Activated naive CD4-positive, alpha-beta T cell treated with anti-CD3 and anti-CD28 coated beads, Interleukin-2, amount 50 U/mL, for 24 hours (primary cell): ENCODE results near the gene PTPRK.

Experiments
- H3K27ac Mint-ChIP-seq: one replicate; pipeline ENCODE4 v1.8.0; 2021; ENCODE audit warnings: mild to moderate bottlenecking, mixed read lengths
- H3K27me3 Mint-ChIP-seq: one replicate; pipeline ENCODE4 v1.8.0; 2021; ENCODE audit warnings: mixed read lengths
- H3K36me3 Mint-ChIP-seq: one replicate; pipeline ENCODE4 v1.8.0; 2021; ENCODE audit warnings: mixed read lengths
- H3K4me1 Mint-ChIP-seq: one replicate; pipeline ENCODE4 v1.8.0; 2021; ENCODE audit warnings: mixed read lengths
- H3K4me3 Mint-ChIP-seq: one replicate; pipeline ENCODE4 v1.8.0; 2021; ENCODE audit warnings: mild to moderate bottlenecking, mixed read lengths
- H3K9me3 Mint-ChIP-seq: one replicate; pipeline ENCODE4 v1.8.0; 2021; ENCODE audit warnings: mixed read lengths

PTPRK gene

GRCh38 chr6:127924440-127924839, 596.0 kb downstream of the PTPRK start:
- Mint-ChIP-seq H3K27me3 (no peaks in the 10 kb centered on the region), H3K4me1 (peaks cover 63% of the 10 kb centered on the region), H3K36me3 (peaks cover 16% of the 10 kb centered on the region), H3K9me3 (peaks cover 19% of the 10 kb centered on the region), H3K4me3 (peak overlapping the region; percentile 20), H3K27ac (peak overlapping the region; percentile 26)

- Mint-ChIP-seq H3K36me3 (peaks cover 13% of the 10 kb centered on the region), H3K4me1 (peaks cover 67% of the 10 kb centered on the region), H3K27ac (peak overlapping the region; percentile 26), H3K27me3 (no peaks in the 10 kb centered on the region), H3K9me3 (peaks cover 19% of the 10 kb centered on the region), H3K4me3 (peak overlapping the region; percentile 20)
Observed at GRCh38 chr6:127924031-127924430, 596.4 kb downstream of the PTPRK start.

- Mint-ChIP-seq H3K9me3 (peaks cover 13% of the 10 kb centered on the region), H3K36me3 (peaks cover 8% of the 10 kb centered on the region), H3K4me1 (peaks cover 76% of the 10 kb centered on the region), H3K27ac (peak overlapping the region; percentile 88), H3K27me3 (no peaks in the 10 kb centered on the region), H3K4me3 (peak overlapping the region; percentile 62)
Observed at GRCh38 chr6:127923135-127923534, 597.3 kb downstream of the PTPRK start.

GRCh38 chr6:127921982-127922381, 598.4 kb downstream of the PTPRK start:
- H3K4me3 Mint-ChIP-seq = peak overlapping the region; percentile 62
- peak overlapping the region; percentile 92 for H3K27ac Mint-ChIP-seq
- H3K9me3 Mint-ChIP-seq = peaks cover 8% of the 10 kb centered on the region
- H3K4me1 Mint-ChIP-seq = peaks cover 83% of the 10 kb centered on the region
- peaks cover 3% of the 10 kb centered on the region for H3K36me3 Mint-ChIP-seq
- no peaks in the 10 kb centered on the region for H3K27me3 Mint-ChIP-seq

GRCh38 chr6:127920804-127921203, 599.6 kb downstream of the PTPRK start:
- peaks cover 3% of the 10 kb centered on the region for H3K36me3 Mint-ChIP-seq
- H3K27ac Mint-ChIP-seq = no peak overlapping the region
- peaks cover 6% of the 10 kb centered on the region for H3K9me3 Mint-ChIP-seq
- H3K4me1 Mint-ChIP-seq = peaks cover 91% of the 10 kb centered on the region
- H3K27me3 Mint-ChIP-seq = no peaks in the 10 kb centered on the region
- no peak overlapping the region for H3K4me3 Mint-ChIP-seq
